Calu3 (cell line): ENCODE results near the gene BEND7. TPM values are rescaled to one million over a fixed set of nuclear protein-coding genes. Genes with fewer than 3 reads are reported as not detected.

Source experiments
- BruUV-seq: library from RNA; stranded (reverse); fragments of 400-500 nt; replicated peaks from 2 replicates; lab custom pipeline; 2021; lab: Mats Ljungman, UMichigan
- CTCF ChIA-PET: fragments of 300-600 bp; sonication (Branson Sonifier 250); formaldehyde crosslinking; loops from one replicate; lab custom pipeline; 2022; ENCODE audit warnings: antibody characterized with exemption; lab: Charles Lee
- DNase-seq: peaks from one replicate; pipeline ENCODE4 v3.0.0; 2022
- H3K27ac Mint-ChIP-seq: one replicate; pipeline ENCODE4 v1.8.0; 2022; ENCODE audit warnings: mixed read lengths; ENCODE audit not compliant: unreplicated experiment
- H3K27me3 Mint-ChIP-seq: one replicate; pipeline ENCODE4 v1.8.0; 2022; ENCODE audit warnings: mixed read lengths; ENCODE audit not compliant: unreplicated experiment
- H3K36me3 Mint-ChIP-seq: one replicate; pipeline ENCODE4 v1.8.0; 2022; ENCODE audit warnings: mild to moderate bottlenecking, moderate library complexity, mixed read lengths; ENCODE audit not compliant: insufficient read depth, unreplicated experiment
- H3K4me1 Mint-ChIP-seq: one replicate; pipeline ENCODE4 v1.8.0; 2022; ENCODE audit warnings: mild to moderate bottlenecking, low read depth, mixed read lengths; ENCODE audit not compliant: unreplicated experiment
- H3K4me3 Mint-ChIP-seq: one replicate; pipeline ENCODE4 v1.8.0; 2022; ENCODE audit warnings: mild to moderate bottlenecking, low read depth, moderate library complexity, mixed read lengths; ENCODE audit not compliant: unreplicated experiment
- H3K9me3 Mint-ChIP-seq: one replicate; pipeline ENCODE4 v1.8.0; 2022; ENCODE audit warnings: low read depth, mixed read lengths; ENCODE audit not compliant: unreplicated experiment
- CTCF ChIP-seq: fragments of 200-600 bp; IDR thresholded peaks from one replicate; pipeline ENCODE4 v1.8.0; 2022; ENCODE audit warnings: antibody characterized with exemption; ENCODE audit not compliant: unreplicated experiment
- intact Hi-C: fragments of 100-400 bp; cut with micrococcal nuclease; formaldehyde crosslinking; loops from one replicate; pipeline ENCODE4 v1.10.0; 2022; ENCODE audit not compliant: unreplicated experiment
- total RNA-seq: library from RNA; stranded (reverse); gene quantifications from 2 replicates; pipeline ENCODE4 v1.2.3, GENCODE V29; 2022

The BEND7 gene
- total RNA-seq, 1 experiment from 2014 or later = 8.3 TPM

GRCh38 chr10:13505052-13505680 lies 23.6 kb downstream of the BEND7 start:
- H3K27ac Mint-ChIP-seq = no peak overlapping the region
- intact Hi-C loops = no loop called here
- no peak overlapping the region for H3K4me3 Mint-ChIP-seq
- CTCF ChIA-PET = no interaction called here
- H3K27me3 Mint-ChIP-seq = peaks cover 13% of the 10 kb centered on the region
- BruUV-seq = no TSS peak
- H3K9me3 Mint-ChIP-seq = no peaks in the 10 kb centered on the region
- no peaks in the 10 kb centered on the region for H3K36me3 Mint-ChIP-seq
- DNase-seq = no peak
- TF ChIP-seq CTCF = no peak
- no peaks in the 10 kb centered on the region for H3K4me1 Mint-ChIP-seq

GRCh38 chr10:13503745-13504463 lies 24.9 kb downstream of the BEND7 start:
- Mint-ChIP-seq H3K36me3 (no peaks in the 10 kb centered on the region), H3K9me3 (no peaks in the 10 kb centered on the region), H3K27ac (no peak overlapping the region), H3K4me3 (no peak overlapping the region), H3K27me3 (peaks cover 13% of the 10 kb centered on the region), H3K4me1 (no peaks in the 10 kb centered on the region)
- no peak for DNase-seq
- TF ChIP-seq CTCF = no peak
- CTCF ChIA-PET = interaction anchor here (0.7 kb wide), 1 partner anchor 11 kb away, joined by 5 read pairs; no protein-coding TSS in a partner anchor
- BruUV-seq = no TSS peak
- intact Hi-C loops = no loop called here

- no peak overlapping the region for H3K27ac Mint-ChIP-seq
- H3K36me3 Mint-ChIP-seq = no peaks in the 10 kb centered on the region
- H3K27me3 Mint-ChIP-seq = peaks cover 13% of the 10 kb centered on the region
- no peaks in the 10 kb centered on the region for H3K9me3 Mint-ChIP-seq
- no peak for DNase-seq
- H3K4me1 Mint-ChIP-seq = no peaks in the 10 kb centered on the region
- CTCF ChIA-PET = no interaction called here
- H3K4me3 Mint-ChIP-seq = no peak overlapping the region
- TF ChIP-seq CTCF = no peak
- intact Hi-C loops = no loop called here
- BruUV-seq = no TSS peak
Measured at GRCh38 chr10:13502380-13502779, 26.4 kb downstream of the BEND7 start.

GRCh38 chr10:13500201-13500600 lies 28.6 kb downstream of the BEND7 start:
- H3K9me3 Mint-ChIP-seq = no peaks in the 10 kb centered on the region
- CTCF ChIA-PET = no interaction called here
- no peak overlapping the region for H3K4me3 Mint-ChIP-seq
- no peaks in the 10 kb centered on the region for H3K4me1 Mint-ChIP-seq
- H3K27me3 Mint-ChIP-seq = no peaks in the 10 kb centered on the region
- intact Hi-C loops = no loop called here
- BruUV-seq = no TSS peak
- no peak for TF ChIP-seq CTCF
- DNase-seq = no peak
- H3K27ac Mint-ChIP-seq = no peak overlapping the region
- no peaks in the 10 kb centered on the region for H3K36me3 Mint-ChIP-seq
